Activated T-cell treated with anti-CD3 and anti-CD28 coated beads for 48 hours (primary cell): ENCODE data around the gene BCL7C.
A peak's percentile ranks its signal among the peaks of the same experiment; 100 is the strongest.
"Not testable (repeated sequence)": the region's sequence is repeated elsewhere in the genome, so short reads cannot be mapped to it uniquely, and the experiment has no call there.

ENCODE experiments used
- DNase-seq: peaks from one replicate; pipeline ENCODE4 v3.0.0-alpha.2; 2020; ENCODE audit warnings: low read depth

Gene BCL7C

GRCh38 chr16:30860729-30861128, 33.1 kb downstream of the BCL7C start:
- not testable (repeated sequence) for DNase-seq

- no peak for DNase-seq
These were observed 35.0 kb downstream of the BCL7C start for GRCh38 chr16:30858829-30859423.

- no peak for DNase-seq
These were observed 35.8 kb downstream of the BCL7C start for GRCh38 chr16:30858111-30858495.

GRCh38 chr16:30853758-30854157, 40.1 kb downstream of the BCL7C start:
- no peak for DNase-seq

GRCh38 chr16:30850246-30850645, 43.6 kb downstream of the BCL7C start:
- no peak for DNase-seq

- no peak for DNase-seq
These were observed 47.1 kb downstream of the BCL7C start for GRCh38 chr16:30846649-30847402.

GRCh38 chr16:30844671-30845449, 49.0 kb downstream of the BCL7C start:
- peak; percentile 53 for DNase-seq

GRCh38 chr16:30844346-30844670, 49.6 kb downstream of the BCL7C start:
- DNase-seq: no peak

GRCh38 chr16:30843501-30843900, 50.4 kb downstream of the BCL7C start:
- DNase-seq: no peak

GRCh38 chr16:30842971-30843370, 50.9 kb downstream of the BCL7C start:
- DNase-seq: no peak

GRCh38 chr16:30841332-30841731, 52.5 kb downstream of the BCL7C start:
- no peak for DNase-seq

GRCh38 chr16:30840611-30841010, 53.3 kb downstream of the BCL7C start:
- DNase-seq: no peak

- no peak for DNase-seq
These were observed 54.2 kb downstream of the BCL7C start for GRCh38 chr16:30839523-30840227.

- no peak for DNase-seq
These were observed 54.9 kb downstream of the BCL7C start for GRCh38 chr16:30838876-30839471.

- no peak for DNase-seq
These were observed 56.0 kb downstream of the BCL7C start for GRCh38 chr16:30837904-30838303.
